Measurements from ENCODE around the gene CEP41. TPM values are rescaled to one million over a fixed set of nuclear protein-coding genes. Genes with fewer than 3 reads are reported as not detected.

Gene CEP41
- total and polyA plus RNA-seq, 2 of the 13 experiments (the other 11 are each of a cell fraction or from before 2014, with no cell fraction given): 8.7 to 9.0 TPM

DNA sequence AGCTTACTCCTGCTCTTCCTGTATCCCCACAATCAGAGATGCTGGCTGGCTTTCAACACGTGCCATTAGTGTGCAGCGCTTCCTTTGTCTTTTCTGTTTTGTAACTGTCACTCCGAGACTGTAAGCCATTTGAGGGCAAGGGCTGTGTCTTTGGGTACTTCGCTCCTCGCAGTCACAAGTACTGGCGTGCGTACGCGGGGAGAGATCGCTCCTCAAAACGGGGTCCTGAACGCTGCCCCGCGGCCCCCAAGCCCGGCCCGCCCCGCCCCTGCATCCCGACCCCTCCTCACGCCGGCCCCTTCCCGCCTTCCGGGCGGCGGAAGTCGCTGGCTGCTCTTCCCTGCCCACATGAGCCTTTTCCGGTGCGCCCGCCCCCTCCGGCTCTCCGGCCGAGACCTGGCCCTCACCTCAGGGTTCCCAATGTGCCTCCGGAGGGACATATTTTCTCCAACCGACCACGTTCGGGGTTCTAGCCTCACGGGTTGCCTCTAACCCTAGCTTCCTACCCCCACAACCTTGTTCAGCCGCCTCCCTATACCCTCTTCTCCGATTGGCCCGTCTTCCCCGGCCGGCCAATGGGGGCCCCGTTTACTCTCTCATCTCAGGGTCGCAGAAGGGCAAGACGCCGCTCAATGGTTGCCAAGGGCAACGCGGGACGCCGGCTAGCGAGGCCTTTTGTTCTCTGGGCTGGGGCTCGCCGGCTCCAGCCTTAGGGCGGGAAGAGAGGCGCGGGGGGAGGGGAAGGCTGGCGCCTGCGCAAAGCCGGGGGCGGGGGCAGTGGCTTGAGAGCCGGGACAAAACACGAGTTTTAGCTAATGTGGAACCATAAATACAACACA lies at the start of gene CEP41 (continued):
- TF ChIP-seq NPAS2 (CRISPR knock-in tag; IDR thresholded peaks at IDR 0.05; ENCODE audit: borderline replicate concordance) (no peak), FOXA3 (CRISPR knock-in tag; IDR thresholded peaks at IDR 0.05) (no peak), ZNF609 (CRISPR knock-in tag; IDR thresholded peaks at IDR 0.05; ENCODE audit: borderline replicate concordance) (0 out of 2 replicates have a peak, but pooled peaks have one; percentile 29), TOPORS (CRISPR knock-in tag; IDR thresholded peaks at IDR 0.05) (0 out of 2 replicates have a peak, but pooled peaks have one; percentile 2), ZNF33A (CRISPR knock-in tag; IDR thresholded peaks at IDR 0.05; ENCODE audit: borderline replicate concordance) (no peak), PHF20 (CRISPR knock-in tag; IDR thresholded peaks at IDR 0.05) (peak; percentile 83), ZNF121 (CRISPR knock-in tag; IDR thresholded peaks at IDR 0.05) (peak; percentile 54; the same call in 1 of the 2 replicates), PITX1 (CRISPR knock-in tag; IDR thresholded peaks at IDR 0.05) (no peak), ESRRA (CRISPR knock-in tag; IDR thresholded peaks at IDR 0.05; ENCODE audit: low read depth) (0 out of 2 replicates have a peak, but pooled peaks have one; percentile 31), NFE2L2 (IDR thresholded peaks at IDR 0.05; ENCODE audit: low read length) (no peak)
- TF ChIP-seq, protein P1, sequence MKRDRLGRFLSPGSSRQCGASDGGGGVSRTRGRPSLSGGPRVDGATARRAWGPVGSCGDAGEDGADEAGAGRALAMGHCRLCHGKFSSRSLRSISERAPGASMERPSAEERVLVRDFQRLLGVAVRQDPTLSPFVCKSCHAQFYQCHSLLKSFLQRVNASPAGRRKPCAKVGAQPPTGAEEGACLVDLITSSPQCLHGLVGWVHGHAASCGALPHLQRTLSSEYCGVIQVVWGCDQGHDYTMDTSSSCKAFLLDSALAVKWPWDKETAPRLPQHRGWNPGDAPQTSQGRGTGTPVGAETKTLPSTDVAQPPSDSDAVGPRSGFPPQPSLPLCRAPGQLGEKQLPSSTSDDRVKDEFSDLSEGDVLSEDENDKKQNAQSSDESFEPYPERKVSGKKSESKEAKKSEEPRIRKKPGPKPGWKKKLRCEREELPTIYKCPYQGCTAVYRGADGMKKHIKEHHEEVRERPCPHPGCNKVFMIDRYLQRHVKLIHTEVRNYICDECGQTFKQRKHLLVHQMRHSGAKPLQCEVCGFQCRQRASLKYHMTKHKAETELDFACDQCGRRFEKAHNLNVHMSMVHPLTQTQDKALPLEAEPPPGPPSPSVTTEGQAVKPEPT (CRISPR knock-in tag; IDR thresholded peaks at IDR 0.05; ENCODE audit: low read depth): no peak
- TF ChIP-seq, protein P2, sequence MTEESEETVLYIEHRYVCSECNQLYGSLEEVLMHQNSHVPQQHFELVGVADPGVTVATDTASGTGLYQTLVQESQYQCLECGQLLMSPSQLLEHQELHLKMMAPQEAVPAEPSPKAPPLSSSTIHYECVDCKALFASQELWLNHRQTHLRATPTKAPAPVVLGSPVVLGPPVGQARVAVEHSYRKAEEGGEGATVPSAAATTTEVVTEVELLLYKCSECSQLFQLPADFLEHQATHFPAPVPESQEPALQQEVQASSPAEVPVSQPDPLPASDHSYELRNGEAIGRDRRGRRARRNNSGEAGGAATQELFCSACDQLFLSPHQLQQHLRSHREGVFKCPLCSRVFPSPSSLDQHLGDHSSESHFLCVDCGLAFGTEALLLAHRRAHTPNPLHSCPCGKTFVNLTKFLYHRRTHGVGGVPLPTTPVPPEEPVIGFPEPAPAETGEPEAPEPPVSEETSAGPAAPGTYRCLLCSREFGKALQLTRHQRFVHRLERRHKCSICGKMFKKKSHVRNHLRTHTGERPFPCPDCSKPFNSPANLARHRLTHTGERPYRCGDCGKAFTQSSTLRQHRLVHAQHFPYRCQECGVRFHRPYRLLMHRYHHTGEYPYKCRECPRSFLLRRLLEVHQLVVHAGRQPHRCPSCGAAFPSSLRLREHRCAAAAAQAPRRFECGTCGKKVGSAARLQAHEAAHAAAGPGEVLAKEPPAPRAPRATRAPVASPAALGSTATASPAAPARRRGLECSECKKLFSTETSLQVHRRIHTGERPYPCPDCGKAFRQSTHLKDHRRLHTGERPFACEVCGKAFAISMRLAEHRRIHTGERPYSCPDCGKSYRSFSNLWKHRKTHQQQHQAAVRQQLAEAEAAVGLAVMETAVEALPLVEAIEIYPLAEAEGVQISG (CRISPR knock-in tag; IDR thresholded peaks at IDR 0.05): 0 out of 2 replicates have a peak, but pooled peaks have one; percentile 16
- TF ChIP-seq, protein P3, sequence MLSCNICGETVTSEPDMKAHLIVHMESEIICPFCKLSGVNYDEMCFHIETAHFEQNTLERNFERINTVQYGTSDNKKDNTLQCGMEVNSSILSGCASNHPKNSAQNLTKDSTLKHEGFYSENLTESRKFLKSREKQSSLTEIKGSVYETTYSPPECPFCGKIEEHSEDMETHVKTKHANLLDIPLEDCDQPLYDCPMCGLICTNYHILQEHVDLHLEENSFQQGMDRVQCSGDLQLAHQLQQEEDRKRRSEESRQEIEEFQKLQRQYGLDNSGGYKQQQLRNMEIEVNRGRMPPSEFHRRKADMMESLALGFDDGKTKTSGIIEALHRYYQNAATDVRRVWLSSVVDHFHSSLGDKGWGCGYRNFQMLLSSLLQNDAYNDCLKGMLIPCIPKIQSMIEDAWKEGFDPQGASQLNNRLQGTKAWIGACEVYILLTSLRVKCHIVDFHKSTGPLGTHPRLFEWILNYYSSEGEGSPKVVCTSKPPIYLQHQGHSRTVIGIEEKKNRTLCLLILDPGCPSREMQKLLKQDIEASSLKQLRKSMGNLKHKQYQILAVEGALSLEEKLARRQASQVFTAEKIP (CRISPR knock-in tag; IDR thresholded peaks at IDR 0.05; ENCODE audit: borderline replicate concordance): no peak

Data from HepG2 (cell line).